Measurements from ENCODE around the gene PPDPF. TPM values are rescaled to one million over a fixed set of nuclear protein-coding genes. Genes with fewer than 3 reads are reported as not detected.

The PPDPF gene
- total and polyA plus RNA-seq, 2 donors (not counting 1 experiment from before 2014, with no cell fraction given), result 93.5 to 162 TPM

GRCh38 chr20:63522091-63522868 lies 1.7 kb downstream of the PPDPF start:
- peak overlapping the region; percentile 70 for H3K27ac Mint-ChIP-seq
- H3K27ac ChIP-seq (ENCODE audit: low read length in 2 of 2), result no peak overlapping the region
- POLR2A ChIA-PET, result interaction anchor here (0.5 to 2.6 kb wide), 5 partner anchors 15 to 1073 kb away, joined by 3 to 42 read pairs (median 4); partner anchors contain the start of genes PRPF6, PTK6 and SAMD10
- peaks cover 0 to 7% of the 10 kb centered on the region in 2 experiments for H3K36me3 ChIP-seq (replicated peaks in 1 of 2; ENCODE audit: control extremely low read depth in 1 of 2, control insufficient read depth in 1 of 2, extremely low read depth in 1 of 2, insufficient read depth in 2 of 2, low read length in 1 of 2)
- H2AFZ ChIP-seq (ENCODE audit: insufficient read depth, low read depth, low read length, poor library complexity, severe bottlenecking), result no peak overlapping the region
- H3K27me3 ChIP-seq (replicated peaks in 1 of 4; ENCODE audit: control extremely low read depth in 1 of 4, control insufficient read depth in 3 of 4, insufficient read depth in 4 of 4, low read length in 3 of 4), result peaks cover 0 to 10% (median 3%) of the 10 kb centered on the region in 4 experiments
- H3K4me3 Mint-ChIP-seq, result peak overlapping the region; percentile 74
- intact Hi-C loops (cut with micrococcal nuclease), result no loop called here
- H3K9me3 ChIP-seq (ENCODE audit: control extremely low read depth in 1 of 3, control insufficient read depth in 2 of 3, insufficient read depth in 1 of 3, low read length in 2 of 3), result peaks cover 0 to 14% (median 4%) of the 10 kb centered on the region in 3 donors
- peaks cover 4% of the 10 kb centered on the region for H3K27me3 Mint-ChIP-seq
- TF ChIP-seq EZH2 (IDR thresholded peaks at IDR 0.05; ENCODE audit: borderline replicate concordance, insufficient read depth, low read depth, low read length, poor library complexity, severe bottlenecking), result no peak
- no peak for TF ChIP-seq CTCF (IDR thresholded peaks at IDR 0.05)
- peaks cover 29% of the 10 kb centered on the region for H4K20me1 ChIP-seq (ENCODE audit: control insufficient read depth, insufficient read depth, low read length, poor library complexity, severe bottlenecking)
- no peak for ATAC-seq (ENCODE audit: low read depth)
- DNase-seq, result peak; percentile 20
- no peak overlapping the region for H3K9ac ChIP-seq (ENCODE audit: low read length)
- CTCF ChIA-PET, result interaction anchor here (0.7 to 3.8 kb wide), 3 partner anchors 16 to 135 kb away, joined by 3 to 25 read pairs (median 3); partner anchors contain the start of genes PTK6 and RTEL1
- peaks cover 39% of the 10 kb centered on the region for H3K4me1 Mint-ChIP-seq
- peaks cover 23 to 30% of the 10 kb centered on the region in 2 donors for H3K4me1 ChIP-seq (ENCODE audit: control insufficient read depth in 2 of 2, insufficient read depth in 2 of 2, low read length in 2 of 2)
- H3K4me2 ChIP-seq (replicated peaks; ENCODE audit: low read depth, low read length, poor library complexity, severe bottlenecking), result peak overlapping the region; percentile 94
- H3K79me2 ChIP-seq (ENCODE audit: control insufficient read depth, insufficient read depth, low read length), result peaks cover 15% of the 10 kb centered on the region
- no peaks in the 10 kb centered on the region for H3K9me3 Mint-ChIP-seq (ENCODE audit: insufficient read depth)
- H3K4me3 ChIP-seq (ENCODE audit: control extremely low read depth in 1 of 5, extremely low read depth in 1 of 5, insufficient read depth in 1 of 5, low read depth in 2 of 5, low read length in 4 of 5), result no peak overlapping the region
- 97% methylated on average over 12 of the region's 13 CpGs for WGBS (ENCODE audit: insufficient coverage)

All from B cell (primary cell).